Fibroblast of lung (primary cell): ENCODE results near the gene PTOV1. TPM values are rescaled to one million over a fixed set of nuclear protein-coding genes. Genes with fewer than 3 reads are reported as not detected.

ENCODE experiments used
- DNase-seq, 2 donors: peaks; one replicate each; pipeline versions ENCODE4 v3.0.0 to v3.0.0-alpha.2; 2010; ENCODE audit warnings: low read depth in 2 of 2
- H2AFZ ChIP-seq: 2 replicates; pipeline ENCODE4 v1.5.1; 2012; ENCODE audit warnings: low read length, control low read depth, inconsistent platforms
- H3K27ac ChIP-seq: 2 replicates; pipeline ENCODE4 v1.5.1; 2011; ENCODE audit warnings: low read length, control low read depth; ENCODE audit not compliant: insufficient read depth
- H3K27me3 ChIP-seq: 2 replicates; pipeline ENCODE4 v1.5.1; 2011; ENCODE audit warnings: mild to moderate bottlenecking, low read length; ENCODE audit not compliant: control insufficient read depth, insufficient read depth
- H3K36me3 ChIP-seq: 2 replicates; pipeline ENCODE4 v1.5.1; 2011; ENCODE audit warnings: low read length; ENCODE audit not compliant: control insufficient read depth, insufficient read depth
- H3K4me1 ChIP-seq: 2 replicates; pipeline ENCODE4 v1.5.1; 2011; ENCODE audit warnings: low read length; ENCODE audit not compliant: control insufficient read depth, insufficient read depth; ENCODE audit errors: extremely low read depth
- H3K4me2 ChIP-seq: 2 replicates; pipeline ENCODE4 v1.5.1; 2011; ENCODE audit warnings: low read length, control low read depth; ENCODE audit not compliant: insufficient read depth; ENCODE audit errors: extremely low read depth
- H3K4me3 ChIP-seq, 4 experiments: fragments of 200-600 bp in 1 of 4; sonication (generic) in 1 of 4; replicated peaks in 1 of 4; 2 replicates each; pipeline ENCODE4 v1.5.1; 2011 to 2016; ENCODE audit warnings: low read length in 4 of 4, low read depth in 3 of 4, mild to moderate bottlenecking in 3 of 4, control low read depth in 2 of 4, inconsistent platforms in 1 of 4, mixed read lengths in 1 of 4; ENCODE audit not compliant: insufficient read depth in 1 of 4; ENCODE audit errors: control extremely low read depth in 1 of 4
- H3K79me2 ChIP-seq: 2 replicates; pipeline ENCODE4 v1.5.1; 2012; ENCODE audit warnings: mild to moderate bottlenecking, low read length, inconsistent platforms; ENCODE audit not compliant: control insufficient read depth, insufficient read depth
- H3K9ac ChIP-seq: 2 replicates; pipeline ENCODE4 v1.5.1; 2011; ENCODE audit warnings: mild to moderate bottlenecking, low read length, control low read depth; ENCODE audit not compliant: insufficient read depth
- H3K9me3 ChIP-seq: 2 replicates; pipeline ENCODE4 v1.5.1; 2012; ENCODE audit warnings: low read depth, low read length; ENCODE audit not compliant: control insufficient read depth, insufficient read depth
- H4K20me1 ChIP-seq: 2 replicates; pipeline ENCODE4 v1.5.1; 2011; ENCODE audit warnings: low read length; ENCODE audit not compliant: control insufficient read depth, insufficient read depth; ENCODE audit errors: extremely low read depth
- CTCF ChIP-seq, 2 donors: IDR thresholded peaks in 1 of 2; conservative IDR thresholded peaks in 1 of 2; 1 replicate in 1 of 2; 2 replicates in 1 of 2; pipeline ENCODE4 v1.5.1; 2011 to 2012; ENCODE audit warnings: low read length in 2 of 2, control low read depth in 1 of 2, inconsistent platforms in 1 of 2, low read depth in 1 of 2, mild to moderate bottlenecking in 1 of 2
- EZH2 ChIP-seq: IDR thresholded peaks from 2 replicates; pipeline ENCODE4 v1.5.1; 2012; ENCODE audit warnings: low read length, control low read depth, mild to moderate bottlenecking; ENCODE audit errors: missing control alignments
- polyA plus RNA-seq, 2 donors: library from polyadenylated mRNA; depleted of rRNA in 1 of 2; stranded (reverse) in 1 of 2; unstranded in 1 of 2; fragments of >200 nt; gene quantifications; 2 replicates each; pipeline ENCODE4 v1.2.1, GENCODE V29; 2011 to 2012; ENCODE audit warnings: missing spikeins in 1 of 2
- total RNA-seq: library from RNA; depleted of rRNA; stranded (reverse); fragments of >200 nt; gene quantifications from 2 replicates; pipeline ENCODE4 v1.2.1, GENCODE V29; 2014

The PTOV1 gene
- total and polyA plus RNA-seq, 2 donors (not counting 1 experiment from before 2014, with no cell fraction given), result 41.1 to 56.0 TPM

GRCh38 chr19:49884760-49885159 lies 33.8 kb downstream of the PTOV1 start:
- H3K36me3 ChIP-seq, result peaks cover 48% of the 10 kb centered on the region
- no peaks in the 10 kb centered on the region for H3K79me2 ChIP-seq
- H3K4me2 ChIP-seq, result no peak overlapping the region
- no peak overlapping the region for H3K4me3 ChIP-seq
- no peak overlapping the region for H3K27ac ChIP-seq
- no peak for DNase-seq
- H4K20me1 ChIP-seq, result no peaks in the 10 kb centered on the region
- H2AFZ ChIP-seq, result no peak overlapping the region
- no peak for TF ChIP-seq CTCF (conservative IDR thresholded peaks at IDR 0.05 in 1 of 2, IDR thresholded peaks at IDR 0.05 in 1 of 2; ENCODE audit: low read depth in 1 of 2, low read length in 2 of 2)
- TF ChIP-seq EZH2, result no peak
- H3K27me3 ChIP-seq, result no peaks in the 10 kb centered on the region
- no peaks in the 10 kb centered on the region for H3K9me3 ChIP-seq
- no peak overlapping the region for H3K9ac ChIP-seq
- no peaks in the 10 kb centered on the region for H3K4me1 ChIP-seq

GRCh38 chr19:49887037-49887664 lies 36.2 kb downstream of the PTOV1 start:
- H3K9ac ChIP-seq, result no peak overlapping the region
- no peaks in the 10 kb centered on the region for H3K79me2 ChIP-seq
- H3K27ac ChIP-seq, result no peak overlapping the region
- H3K9me3 ChIP-seq, result no peaks in the 10 kb centered on the region
- no peak overlapping the region for H3K4me3 ChIP-seq
- DNase-seq, result no peak
- no peak for TF ChIP-seq EZH2
- TF ChIP-seq CTCF (conservative IDR thresholded peaks at IDR 0.05 in 1 of 2, IDR thresholded peaks at IDR 0.05 in 1 of 2; ENCODE audit: low read depth in 1 of 2, low read length in 2 of 2), result no peak
- no peak overlapping the region for H3K4me2 ChIP-seq
- H3K4me1 ChIP-seq, result peaks cover 3% of the 10 kb centered on the region
- no peaks in the 10 kb centered on the region for H3K27me3 ChIP-seq
- H2AFZ ChIP-seq, result no peak overlapping the region
- H4K20me1 ChIP-seq, result no peaks in the 10 kb centered on the region
- H3K36me3 ChIP-seq, result peaks cover 25% of the 10 kb centered on the region

GRCh38 chr19:49887665-49888509 lies 36.9 kb downstream of the PTOV1 start:
- peaks cover 3% of the 10 kb centered on the region for H3K4me1 ChIP-seq
- no peaks in the 10 kb centered on the region for H3K27me3 ChIP-seq
- H3K36me3 ChIP-seq, result peaks cover 18% of the 10 kb centered on the region
- no peak overlapping the region for H3K4me2 ChIP-seq
- H4K20me1 ChIP-seq, result no peaks in the 10 kb centered on the region
- H3K27ac ChIP-seq, result no peak overlapping the region
- H3K9ac ChIP-seq, result no peak overlapping the region
- H3K79me2 ChIP-seq, result no peaks in the 10 kb centered on the region
- no peaks in the 10 kb centered on the region for H3K9me3 ChIP-seq
- H3K4me3 ChIP-seq, result no peak overlapping the region
- no peak overlapping the region for H2AFZ ChIP-seq
- DNase-seq, result no peak
- TF ChIP-seq CTCF (conservative IDR thresholded peaks at IDR 0.05 in 1 of 2, IDR thresholded peaks at IDR 0.05 in 1 of 2; ENCODE audit: low read depth in 1 of 2, low read length in 2 of 2) (no peak), EZH2 (no peak)
